ENCODE measurements around the gene TRMT44.
"Not testable (repeated sequence)": the region's sequence is repeated elsewhere in the genome, so short reads cannot be mapped to it uniquely, and the experiment has no call there.

TRMT44 gene

DNA sequence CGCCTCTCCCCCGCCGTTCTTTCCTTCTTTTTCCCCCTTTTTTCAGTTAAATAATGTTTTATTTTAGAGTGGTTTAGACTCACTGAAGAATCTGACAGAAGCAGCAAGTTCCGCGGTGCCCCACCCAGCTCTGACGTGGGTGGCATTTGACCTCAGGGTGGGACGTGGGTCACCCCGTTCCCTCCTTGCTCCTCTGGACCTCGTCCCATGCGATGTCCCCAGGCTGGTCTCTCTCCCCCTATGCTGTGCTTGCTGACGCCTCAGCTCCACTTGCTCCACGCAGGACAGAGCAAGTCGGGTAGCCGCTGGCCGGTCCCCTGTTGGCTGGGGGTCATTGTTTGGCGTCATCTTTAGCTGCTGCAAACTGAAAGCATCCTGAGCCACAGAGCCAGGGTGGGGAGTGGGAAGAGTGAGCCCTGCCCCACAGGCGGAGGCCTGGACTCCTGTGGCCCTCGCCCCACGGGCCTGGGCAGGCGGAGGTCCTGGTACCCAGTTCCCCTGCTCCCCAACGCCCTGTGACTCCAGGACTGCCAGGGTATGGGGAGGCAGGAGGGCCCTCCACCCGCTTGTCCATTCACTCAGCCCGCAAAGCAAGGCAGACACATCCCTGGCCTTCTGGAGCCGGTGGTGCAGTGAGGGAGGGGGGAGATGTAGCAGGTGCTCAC is 30.8 kb downstream of the TRMT44 start:
- no peak for DNase-seq

DNA sequence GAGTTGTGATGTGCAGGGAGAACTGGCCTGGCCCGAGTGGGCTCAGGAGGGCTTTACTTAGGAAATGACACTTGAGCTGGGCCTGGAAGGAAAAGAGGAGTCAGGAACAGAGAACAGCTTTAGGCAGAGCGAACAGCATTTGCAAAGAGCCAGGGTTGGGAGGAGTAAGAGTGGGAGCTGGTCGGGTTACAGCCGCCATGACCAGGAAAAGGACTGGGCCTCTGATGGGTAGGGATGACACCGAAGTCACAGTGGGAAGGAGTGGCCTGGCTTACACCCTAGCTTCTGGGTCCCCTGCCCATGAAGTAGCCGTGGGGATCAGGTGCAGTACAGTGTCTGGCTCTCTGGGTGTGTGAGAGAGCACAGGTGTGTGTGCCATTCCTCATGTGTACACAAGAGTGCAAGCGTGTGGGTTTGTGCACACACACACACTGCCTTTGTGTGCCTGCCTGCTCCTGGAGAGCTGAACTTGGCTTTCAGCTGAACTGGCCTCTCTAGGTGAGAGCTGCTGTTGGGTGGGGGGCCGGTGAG is 31.6 kb downstream of the TRMT44 start:
- DNase-seq, result no peak

DNA sequence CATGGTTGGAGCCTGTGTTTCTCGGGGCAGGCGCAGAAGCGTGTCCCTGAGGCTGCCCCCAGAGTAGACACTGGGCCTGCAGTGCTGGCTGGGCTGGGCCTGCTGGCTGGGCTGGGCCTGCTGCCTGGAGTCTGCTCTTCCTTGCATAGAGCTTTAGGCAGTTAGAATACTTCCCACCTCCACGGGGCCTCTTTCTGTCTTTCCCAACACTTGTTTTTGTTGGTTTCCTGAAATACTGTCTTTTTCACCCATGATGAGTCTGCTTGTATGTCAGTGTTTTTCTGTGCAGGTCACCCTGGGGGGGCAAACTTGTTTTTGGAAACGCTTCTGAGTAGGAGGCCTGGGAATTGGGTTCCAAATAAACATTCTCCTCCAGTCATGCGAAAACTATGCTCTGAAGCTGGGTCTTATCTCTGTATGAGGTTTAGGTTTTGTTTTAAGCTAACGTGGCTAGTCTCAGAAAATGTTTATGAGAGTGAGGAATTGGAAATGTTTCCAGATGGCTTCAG is 32.2 kb downstream of the TRMT44 start:
- DNase-seq, result no peak

GRCh38 chr4:8473198-8473919 is 32.8 kb downstream of the TRMT44 start:
- no peak for DNase-seq

- no peak for DNase-seq
These were observed 33.5 kb downstream of the TRMT44 start for GRCh38 chr4:8473920-8474590.

DNA sequence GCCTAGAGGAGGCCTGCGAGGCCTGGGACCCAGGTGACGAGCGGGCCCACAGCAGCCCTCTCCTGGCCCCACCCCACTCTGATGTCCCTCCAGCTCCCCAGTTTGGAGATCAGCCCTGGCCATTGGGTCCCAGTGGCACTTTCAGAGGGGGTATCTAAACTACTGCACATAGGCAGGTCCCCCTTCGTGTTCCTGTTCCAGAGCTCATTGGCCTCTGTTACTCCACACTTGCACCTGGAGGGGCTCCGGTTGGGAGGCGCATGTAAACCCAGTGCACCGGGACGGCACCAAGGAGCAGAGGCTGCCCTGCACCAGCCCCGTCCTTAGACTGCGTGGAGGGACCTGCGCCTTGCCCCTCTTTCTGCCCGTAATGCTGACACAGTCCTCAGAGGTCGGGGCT is 34.3 kb downstream of the TRMT44 start:
- no peak for DNase-seq

GRCh38 chr4:8475751-8476575 is 35.4 kb downstream of the TRMT44 start:
- DNase-seq, result no peak

- no peak for DNase-seq
These were observed 36.6 kb downstream of the TRMT44 start for GRCh38 chr4:8477095-8477635.

GRCh38 chr4:8477676-8478075 is 37.1 kb downstream of the TRMT44 start:
- no peak for DNase-seq

DNA sequence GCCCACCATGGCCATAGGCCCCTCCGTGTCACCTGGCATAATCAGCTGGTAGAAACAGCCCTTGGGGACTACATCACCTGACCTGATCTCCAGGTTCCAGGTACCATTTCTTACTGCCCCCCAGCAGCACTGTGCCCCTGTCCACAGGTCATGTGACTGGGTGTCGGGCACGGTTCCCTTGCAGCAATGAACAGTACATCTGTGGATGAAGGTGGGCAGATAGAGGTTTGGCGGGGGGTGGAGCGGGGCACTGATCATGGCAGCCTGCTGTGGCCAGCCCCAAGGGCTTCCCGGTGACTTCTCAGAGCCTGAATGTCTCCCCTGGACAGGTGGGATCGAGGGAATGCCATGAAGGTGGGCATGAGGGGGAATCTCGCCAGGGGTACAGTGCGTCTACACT is 37.8 kb downstream of the TRMT44 start:
- DNase-seq, result no peak

DNA sequence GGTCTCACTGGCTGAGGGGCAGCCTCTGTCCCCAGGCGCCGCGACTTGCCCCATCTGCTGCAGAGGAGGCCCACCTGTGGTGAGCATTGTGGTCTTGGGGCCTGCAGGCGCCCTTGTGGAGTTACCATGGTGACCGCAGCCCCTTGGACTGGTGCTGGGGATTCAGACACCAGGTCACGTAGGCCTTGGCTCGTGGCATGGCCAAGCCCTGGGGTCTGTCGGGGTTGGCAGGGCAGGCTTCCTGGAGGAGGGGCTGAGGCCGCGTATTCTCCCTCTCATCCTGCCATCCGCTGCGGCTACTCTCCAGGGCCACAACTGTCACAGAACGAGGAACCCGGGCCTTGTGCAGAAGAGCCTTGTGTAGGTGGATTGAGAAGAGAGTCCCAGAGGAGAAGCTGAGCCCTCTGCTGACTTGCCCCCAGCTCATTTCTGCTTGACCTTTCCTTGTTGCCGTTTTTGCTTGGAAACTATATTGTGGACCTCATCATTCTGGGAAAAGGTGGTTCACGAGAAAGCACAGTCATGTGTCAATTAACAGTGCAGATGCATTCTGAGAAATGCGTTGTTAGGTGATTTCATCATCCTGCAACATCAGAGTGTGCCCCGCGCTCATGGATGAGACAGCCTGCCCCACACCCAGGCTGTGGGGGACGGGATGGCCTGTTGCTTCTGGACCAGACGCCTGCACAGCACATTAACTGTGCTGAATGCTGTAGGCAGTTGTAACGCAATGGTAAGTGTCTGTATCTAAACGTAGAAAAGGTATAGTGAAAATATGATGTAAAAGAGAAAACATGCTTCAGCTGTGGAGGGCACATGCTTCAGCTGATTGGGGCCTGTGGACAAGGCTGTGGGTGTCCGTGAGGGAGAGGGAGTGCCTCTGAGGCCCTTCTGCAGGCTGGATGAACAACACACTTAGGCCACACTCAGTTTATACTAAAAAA is 38.5 kb downstream of the TRMT44 start:
- no peak for DNase-seq

DNA sequence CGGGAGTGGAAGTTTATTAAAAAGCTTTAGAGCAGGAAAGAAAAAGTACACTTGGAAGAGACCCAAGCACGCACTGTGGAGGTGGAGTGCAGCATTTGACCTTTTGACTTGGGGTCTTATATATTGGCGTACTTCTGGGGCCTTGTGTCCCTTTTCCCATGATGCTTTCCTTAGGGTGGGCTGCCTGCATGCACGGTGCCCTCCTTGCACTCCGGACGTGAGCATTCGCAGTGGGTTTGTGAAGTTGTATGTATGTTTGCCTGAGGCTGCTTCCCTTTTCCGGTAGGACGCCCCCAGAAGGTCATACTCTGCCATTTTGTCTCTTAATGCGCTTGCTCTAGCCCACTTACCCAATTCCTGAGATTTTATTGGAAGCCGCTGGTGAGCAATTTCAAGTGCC is 39.6 kb downstream of the TRMT44 start:
- no peak for DNase-seq

DNA sequence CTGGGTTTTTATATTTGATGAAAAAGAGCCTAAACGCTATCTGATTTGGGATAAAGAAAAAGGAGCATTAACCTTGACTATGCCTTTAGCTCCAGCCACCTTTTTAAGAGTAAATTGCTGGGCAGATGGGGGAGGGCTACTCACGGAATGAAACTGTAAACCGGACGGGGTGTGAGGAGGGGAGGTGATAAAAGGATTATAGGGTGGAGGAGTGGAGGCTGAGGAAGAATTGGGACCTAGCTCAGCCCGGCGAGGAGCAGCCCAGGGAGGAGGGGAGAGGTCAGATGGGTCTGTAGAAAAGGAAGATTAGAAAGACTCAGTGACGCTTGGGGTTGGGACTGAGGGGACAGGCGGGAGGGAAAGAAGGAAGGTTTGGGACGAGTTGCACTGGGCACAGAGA is 46.1 kb downstream of the TRMT44 start:
- not testable (repeated sequence) for DNase-seq

GRCh38 chr4:8488791-8489369 is 48.3 kb downstream of the TRMT44 start:
- DNase-seq, result no peak

DNA sequence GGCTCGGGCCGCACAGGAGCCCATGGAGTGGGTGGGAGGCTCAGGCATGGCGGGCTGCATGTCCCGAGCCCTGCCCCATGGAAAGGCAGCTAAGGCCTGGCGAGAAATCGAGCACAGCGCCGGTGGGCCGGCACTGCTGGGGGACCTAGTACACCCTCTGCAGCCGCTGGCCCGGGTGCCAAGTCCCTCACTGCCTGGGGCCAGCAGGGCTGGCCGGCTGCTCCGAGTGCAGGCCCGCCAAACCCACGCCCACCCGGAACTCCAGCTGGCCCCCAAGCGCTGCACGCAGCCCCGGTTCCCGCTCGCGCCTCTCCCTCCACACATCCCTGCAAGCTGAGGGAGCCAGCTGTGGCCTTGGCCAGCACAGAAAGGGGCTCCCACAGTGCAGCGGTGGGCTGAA is 50.9 kb downstream of the TRMT44 start:
- DNase-seq, result not testable (repeated sequence)

DNA sequence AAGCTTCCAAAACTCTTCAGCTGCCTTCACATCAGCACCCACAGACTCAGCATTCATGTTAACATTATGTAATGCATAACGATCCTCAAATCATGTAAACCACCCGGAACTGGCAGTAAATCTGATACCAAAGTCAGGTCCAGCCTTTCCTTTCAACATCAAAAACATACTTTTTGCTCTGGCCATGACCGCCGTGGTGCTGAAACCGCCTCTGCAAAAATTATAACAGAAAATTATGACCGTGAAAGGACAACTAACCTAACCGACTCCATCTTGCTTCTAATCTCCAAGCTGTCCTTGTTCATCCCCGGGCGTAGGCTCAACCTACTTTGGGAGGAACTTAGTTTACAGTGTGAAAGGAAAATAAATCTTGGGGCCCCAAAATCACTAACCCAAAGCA is 51.6 kb downstream of the TRMT44 start:
- DNase-seq, result no peak

- DNase-seq, result no peak
These were observed 52.9 kb downstream of the TRMT44 start for GRCh38 chr4:8493484-8493883.

DNA sequence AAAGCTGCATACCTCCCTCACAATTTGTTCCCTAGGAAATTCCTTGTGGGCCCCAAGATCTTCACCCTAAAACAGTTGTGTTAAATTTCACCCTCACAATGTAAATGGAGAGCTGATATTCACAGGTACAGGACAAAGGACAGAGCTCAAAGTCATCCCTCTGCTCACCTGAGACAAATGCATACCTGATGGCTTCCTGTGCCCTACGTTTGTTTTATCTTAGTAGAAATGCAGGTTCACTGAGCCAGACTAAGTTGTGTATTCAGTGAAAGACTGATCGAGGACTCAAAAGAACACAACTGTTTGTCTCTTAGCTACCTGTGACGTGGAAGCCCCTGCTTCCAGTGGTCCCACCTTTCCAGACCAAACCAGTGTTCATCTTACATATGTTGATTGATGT is 53.6 kb downstream of the TRMT44 start:
- DNase-seq, result no peak

DNA sequence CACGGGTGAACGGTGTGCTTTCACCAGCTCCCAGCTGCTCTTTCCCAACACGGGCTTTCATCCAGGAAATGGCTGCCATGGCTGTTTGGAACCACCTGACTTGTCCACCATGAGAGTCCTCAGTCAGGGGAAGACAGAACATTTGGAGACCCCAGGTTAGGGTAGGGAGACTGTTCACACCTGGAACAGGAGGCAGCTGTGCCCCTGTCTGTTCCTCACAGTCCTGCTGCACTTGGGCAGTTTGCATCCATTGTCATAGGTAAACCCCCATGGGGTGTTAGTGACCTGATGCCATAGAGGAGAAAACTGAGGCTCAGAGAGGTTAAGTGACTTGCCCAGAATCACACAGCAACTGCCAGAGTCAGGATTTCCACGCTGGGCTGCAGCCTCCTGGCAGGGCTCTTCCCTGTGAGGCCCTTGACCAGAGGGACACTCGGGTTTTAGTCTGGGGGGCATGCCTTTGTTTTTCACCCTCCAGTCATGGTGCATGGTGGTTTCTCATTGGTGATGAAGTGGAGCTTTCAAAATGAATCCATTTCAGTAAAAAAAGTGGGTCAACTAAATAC is 54.5 kb downstream of the TRMT44 start:
- DNase-seq, result no peak

DNA sequence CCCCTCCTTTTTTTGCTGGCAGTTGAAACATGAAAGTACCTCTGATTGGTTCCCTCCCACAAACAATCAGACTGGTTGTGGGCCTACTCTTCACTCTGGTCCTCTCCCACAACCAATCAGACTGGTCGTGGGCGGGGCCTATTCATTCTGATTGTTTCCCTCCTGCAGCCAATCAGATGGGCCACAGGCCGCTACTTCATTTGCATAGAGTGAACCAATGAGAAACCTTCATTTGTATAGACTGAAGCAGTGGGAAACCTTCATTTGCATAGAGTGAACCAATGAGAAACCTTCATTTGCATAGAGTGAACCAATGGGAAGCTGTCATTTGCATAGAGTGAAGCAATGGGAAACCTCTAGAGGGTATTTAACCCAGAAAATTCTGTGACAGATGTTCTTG is 55.2 kb downstream of the TRMT44 start:
- DNase-seq, result no peak

- DNase-seq, result no peak
These were observed 57.2 kb downstream of the TRMT44 start for GRCh38 chr4:8497762-8498161.
